Measurements from ENCODE around the gene ULK3.

Gene ULK3

DNA sequence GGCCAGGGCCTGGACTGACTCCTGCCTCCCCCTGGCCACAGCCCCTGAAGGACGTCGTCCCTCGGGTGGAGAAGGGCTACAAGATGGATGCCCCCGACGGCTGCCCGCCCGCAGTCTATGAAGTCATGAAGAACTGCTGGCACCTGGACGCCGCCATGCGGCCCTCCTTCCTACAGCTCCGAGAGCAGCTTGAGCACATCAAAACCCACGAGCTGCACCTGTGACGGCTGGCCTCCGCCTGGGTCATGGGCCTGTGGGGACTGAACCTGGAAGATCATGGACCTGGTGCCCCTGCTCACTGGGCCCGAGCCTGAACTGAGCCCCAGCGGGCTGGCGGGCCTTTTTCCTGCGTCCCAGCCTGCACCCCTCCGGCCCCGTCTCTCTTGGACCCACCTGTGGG, 40.7 kb downstream of the ULK3 start:
- H3K36me3 ChIP-seq (ENCODE audit: insufficient read depth, low read length): peaks cover 18% of the 10 kb centered on the region

GRCh38 chr15:74801311-74801997, 41.5 kb downstream of the ULK3 start:
- H3K36me3 ChIP-seq (ENCODE audit: insufficient read depth, low read length): peaks cover 18% of the 10 kb centered on the region
- no peaks in the 10 kb centered on the region for H3K27me3 ChIP-seq (ENCODE audit: control insufficient read depth in 1 of 2, insufficient read depth in 2 of 2, low read length in 2 of 2)
- H3K4me1 ChIP-seq (ENCODE audit: insufficient read depth, low read length): peaks cover 11% of the 10 kb centered on the region
- no peak overlapping the region for H3K27ac ChIP-seq (ENCODE audit: low read depth, low read length)
- no peaks in the 10 kb centered on the region for H3K9me3 ChIP-seq (ENCODE audit: low read length)
- no peak overlapping the region for H3K9ac ChIP-seq (ENCODE audit: low read length)
- no peak overlapping the region for H3K4me3 ChIP-seq (ENCODE audit: low read depth in 1 of 2, low read length in 2 of 2)

More for the DNA sequence above, 40.7 kb downstream of the ULK3 start:
- Histone ChIP-seq H3K9me3 (ENCODE audit: low read length) (no peaks in the 10 kb centered on the region), H3K27me3 (ENCODE audit: control insufficient read depth in 1 of 2, insufficient read depth in 2 of 2, low read length in 2 of 2) (no peaks in the 10 kb centered on the region), H3K27ac (ENCODE audit: low read depth, low read length) (no peak overlapping the region), H3K9ac (ENCODE audit: low read length) (no peak overlapping the region), H3K4me1 (ENCODE audit: insufficient read depth, low read length) (peaks cover 11% of the 10 kb centered on the region), H3K4me3 (ENCODE audit: low read depth in 1 of 2, low read length in 2 of 2) (no peak overlapping the region)

GRCh38 chr15:74800559-74801094, 42.3 kb downstream of the ULK3 start:
- Histone ChIP-seq H3K27me3 (ENCODE audit: control insufficient read depth in 1 of 2, insufficient read depth in 2 of 2, low read length in 2 of 2) (no peaks in the 10 kb centered on the region), H3K4me3 (ENCODE audit: low read depth in 1 of 2, low read length in 2 of 2) (no peak overlapping the region), H3K9me3 (ENCODE audit: low read length) (no peaks in the 10 kb centered on the region), H3K4me1 (ENCODE audit: insufficient read depth, low read length) (peaks cover 11% of the 10 kb centered on the region), H3K36me3 (ENCODE audit: insufficient read depth, low read length) (peaks cover 18% of the 10 kb centered on the region), H3K27ac (ENCODE audit: low read depth, low read length) (no peak overlapping the region), H3K9ac (ENCODE audit: low read length) (no peak overlapping the region)

- Histone ChIP-seq H3K27ac (ENCODE audit: low read depth, low read length) (no peak overlapping the region), H3K9me3 (ENCODE audit: low read length) (no peaks in the 10 kb centered on the region), H3K27me3 (ENCODE audit: control insufficient read depth in 1 of 2, insufficient read depth in 2 of 2, low read length in 2 of 2) (no peaks in the 10 kb centered on the region), H3K4me3 (ENCODE audit: low read depth in 1 of 2, low read length in 2 of 2) (no peak overlapping the region), H3K36me3 (ENCODE audit: insufficient read depth, low read length) (peaks cover 18% of the 10 kb centered on the region), H3K4me1 (ENCODE audit: insufficient read depth, low read length) (peaks cover 11% of the 10 kb centered on the region), H3K9ac (ENCODE audit: low read length) (no peak overlapping the region)
These were observed 42.9 kb downstream of the ULK3 start for GRCh38 chr15:74799856-74800558.

GRCh38 chr15:74799255-74799855, 43.6 kb downstream of the ULK3 start:
- H3K9me3 ChIP-seq (ENCODE audit: low read length): no peaks in the 10 kb centered on the region
- peaks cover 11% of the 10 kb centered on the region for H3K4me1 ChIP-seq (ENCODE audit: insufficient read depth, low read length)
- H3K36me3 ChIP-seq (ENCODE audit: insufficient read depth, low read length): peaks cover 18% of the 10 kb centered on the region
- no peaks in the 10 kb centered on the region for H3K27me3 ChIP-seq (ENCODE audit: control insufficient read depth in 1 of 2, insufficient read depth in 2 of 2, low read length in 2 of 2)
- no peak overlapping the region for H3K27ac ChIP-seq (ENCODE audit: low read depth, low read length)
- H3K4me3 ChIP-seq (ENCODE audit: low read depth in 1 of 2, low read length in 2 of 2): no peak overlapping the region
- no peak overlapping the region for H3K9ac ChIP-seq (ENCODE audit: low read length)

DNA sequence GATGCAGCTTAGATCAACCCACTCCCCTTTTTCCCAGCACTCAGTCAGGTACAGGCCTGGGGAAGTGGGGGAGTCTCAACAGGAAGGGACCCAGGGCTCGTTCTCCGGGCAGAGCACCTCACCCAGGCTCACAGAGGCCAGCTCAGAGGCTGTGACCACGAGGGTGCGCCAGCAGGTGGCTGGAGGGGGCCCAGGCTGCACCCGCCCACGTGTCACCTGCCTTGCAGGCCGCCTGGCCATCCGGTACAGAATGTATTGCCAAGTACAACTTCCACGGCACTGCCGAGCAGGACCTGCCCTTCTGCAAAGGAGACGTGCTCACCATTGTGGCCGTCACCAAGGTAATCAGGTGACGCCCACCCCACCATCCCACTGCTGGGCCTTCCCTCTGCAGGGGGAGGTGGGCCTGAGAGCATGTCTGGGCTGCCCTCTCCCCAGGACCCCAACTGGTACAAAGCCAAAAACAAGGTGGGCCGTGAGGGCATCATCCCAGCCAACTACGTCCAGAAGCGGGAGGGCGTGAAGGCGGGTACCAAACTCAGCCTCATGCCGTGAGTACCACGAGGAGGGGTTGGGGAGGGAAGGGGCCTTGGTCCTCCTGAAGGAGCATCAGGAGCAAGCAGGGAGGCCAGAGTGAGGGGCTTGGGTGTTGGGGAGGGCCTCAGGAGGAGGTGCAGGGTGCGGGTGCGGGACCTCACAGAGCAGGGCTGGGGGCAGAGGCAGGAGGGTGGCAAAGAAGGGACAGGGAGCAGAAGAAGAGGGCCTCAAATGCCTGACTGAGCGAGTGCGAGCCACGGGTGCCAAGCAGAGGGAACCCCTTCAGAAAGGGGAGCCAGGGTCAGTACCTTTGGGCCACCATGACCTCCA, 44.3 kb downstream of the ULK3 start:
- H3K9ac ChIP-seq (ENCODE audit: low read length): no peak overlapping the region
- H3K36me3 ChIP-seq (ENCODE audit: insufficient read depth, low read length): peaks cover 18% of the 10 kb centered on the region
- H3K4me1 ChIP-seq (ENCODE audit: insufficient read depth, low read length): peaks cover 11% of the 10 kb centered on the region
- no peaks in the 10 kb centered on the region for H3K9me3 ChIP-seq (ENCODE audit: low read length)
- no peak overlapping the region for H3K27ac ChIP-seq (ENCODE audit: low read depth, low read length)
- H3K4me3 ChIP-seq (ENCODE audit: low read depth in 1 of 2, low read length in 2 of 2): no peak overlapping the region
- no peaks in the 10 kb centered on the region for H3K27me3 ChIP-seq (ENCODE audit: control insufficient read depth in 1 of 2, insufficient read depth in 2 of 2, low read length in 2 of 2)

GRCh38 chr15:74795966-74796625, 46.9 kb downstream of the ULK3 start:
- Histone ChIP-seq H3K9me3 (ENCODE audit: low read length) (no peaks in the 10 kb centered on the region), H3K4me1 (ENCODE audit: insufficient read depth, low read length) (peaks cover 18% of the 10 kb centered on the region), H3K27me3 (ENCODE audit: control insufficient read depth in 1 of 2, insufficient read depth in 2 of 2, low read length in 2 of 2) (no peaks in the 10 kb centered on the region), H3K36me3 (ENCODE audit: insufficient read depth, low read length) (peaks cover 14% of the 10 kb centered on the region), H3K4me3 (ENCODE audit: low read depth in 1 of 2, low read length in 2 of 2) (no peak overlapping the region), H3K27ac (ENCODE audit: low read depth, low read length) (no peak overlapping the region), H3K9ac (ENCODE audit: low read length) (no peak overlapping the region)

DNA sequence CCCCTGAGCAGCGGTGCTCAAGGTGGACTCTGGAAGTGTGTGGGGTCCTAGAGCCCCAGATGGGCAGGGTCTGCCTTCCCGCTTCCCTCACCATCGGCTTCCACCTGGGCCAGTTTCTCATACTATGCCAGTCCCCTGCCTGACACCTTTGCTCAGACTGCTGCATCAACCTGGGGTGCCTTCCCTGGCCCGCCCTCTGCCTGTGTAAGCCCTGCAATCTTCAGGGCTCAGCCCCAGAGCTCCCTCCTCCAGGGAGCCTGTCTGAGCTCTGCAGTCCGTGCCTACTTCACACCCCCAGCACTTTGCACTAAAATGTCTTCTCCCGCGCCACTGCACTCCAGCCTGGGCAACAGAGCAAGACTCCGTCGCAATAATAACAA, 48.0 kb downstream of the ULK3 start:
- no peaks in the 10 kb centered on the region for H3K27me3 ChIP-seq (ENCODE audit: control insufficient read depth in 1 of 2, insufficient read depth in 2 of 2, low read length in 2 of 2)
- no peaks in the 10 kb centered on the region for H3K9me3 ChIP-seq (ENCODE audit: low read length)
- no peak overlapping the region for H3K4me3 ChIP-seq (ENCODE audit: low read depth in 1 of 2, low read length in 2 of 2)
- no peak overlapping the region for H3K9ac ChIP-seq (ENCODE audit: low read length)
- H3K36me3 ChIP-seq (ENCODE audit: insufficient read depth, low read length): peaks cover 14% of the 10 kb centered on the region
- no peak overlapping the region for H3K27ac ChIP-seq (ENCODE audit: low read depth, low read length)
- peaks cover 21% of the 10 kb centered on the region for H3K4me1 ChIP-seq (ENCODE audit: insufficient read depth, low read length)

DNA sequence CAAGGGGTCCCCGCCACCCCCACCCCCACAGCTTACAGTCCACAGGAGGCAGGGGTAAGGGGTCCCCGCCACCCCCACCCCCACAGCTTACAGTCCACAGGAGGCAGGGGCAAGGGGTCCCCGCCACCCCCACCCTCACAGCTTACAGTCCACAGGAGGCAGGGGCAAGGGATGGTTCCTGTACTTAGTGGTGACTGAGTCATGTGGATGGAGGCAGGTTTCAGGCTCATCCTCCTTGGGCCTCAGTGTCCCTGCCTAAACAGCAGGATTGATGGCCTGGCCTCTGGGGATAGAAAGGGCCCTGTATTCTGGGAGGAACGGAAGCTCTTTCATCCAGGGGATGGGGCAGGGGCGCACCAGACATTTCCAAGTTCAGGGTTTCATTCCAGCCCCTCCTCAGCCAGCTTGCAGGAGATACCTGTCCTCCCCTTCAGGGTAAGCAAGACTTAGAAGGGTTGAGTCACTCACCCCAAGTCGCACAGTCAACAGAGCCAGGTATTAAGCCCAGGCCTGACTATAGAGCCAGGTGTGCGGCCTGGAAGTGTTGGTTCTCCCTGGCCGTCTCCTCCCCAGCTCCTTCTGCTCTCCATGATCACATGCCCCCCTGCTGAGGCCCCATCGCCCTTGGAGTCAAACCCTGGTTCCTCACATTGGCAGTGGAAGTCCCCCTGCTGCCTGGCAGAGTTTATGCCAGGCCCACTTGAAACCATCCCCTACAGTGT, 48.5 kb downstream of the ULK3 start:
- Histone ChIP-seq H3K9me3 (ENCODE audit: low read length) (no peaks in the 10 kb centered on the region), H3K27ac (ENCODE audit: low read depth, low read length) (no peak overlapping the region), H3K4me1 (ENCODE audit: insufficient read depth, low read length) (peaks cover 21% of the 10 kb centered on the region), H3K4me3 (ENCODE audit: low read depth in 1 of 2, low read length in 2 of 2) (no peak overlapping the region), H3K9ac (ENCODE audit: low read length) (no peak overlapping the region), H3K27me3 (ENCODE audit: control insufficient read depth in 1 of 2, insufficient read depth in 2 of 2, low read length in 2 of 2) (no peaks in the 10 kb centered on the region), H3K36me3 (ENCODE audit: insufficient read depth, low read length) (peaks cover 11% of the 10 kb centered on the region)

Data from muscle layer of colon (tissue), 2 donors.